Subcutaneous preadipocyte (primary cell): ENCODE measurements around the gene FCRL3. TPM values are rescaled to one million over a fixed set of nuclear protein-coding genes. Genes with fewer than 3 reads are reported as not detected.

Experiments
- total RNA-seq: library from RNA; depleted of rRNA; stranded (reverse); fragments of >200 nt; gene quantifications from 2 replicates; pipeline ENCODE4 v1.2.3, GENCODE V29; 2012

The FCRL3 gene, protein sequence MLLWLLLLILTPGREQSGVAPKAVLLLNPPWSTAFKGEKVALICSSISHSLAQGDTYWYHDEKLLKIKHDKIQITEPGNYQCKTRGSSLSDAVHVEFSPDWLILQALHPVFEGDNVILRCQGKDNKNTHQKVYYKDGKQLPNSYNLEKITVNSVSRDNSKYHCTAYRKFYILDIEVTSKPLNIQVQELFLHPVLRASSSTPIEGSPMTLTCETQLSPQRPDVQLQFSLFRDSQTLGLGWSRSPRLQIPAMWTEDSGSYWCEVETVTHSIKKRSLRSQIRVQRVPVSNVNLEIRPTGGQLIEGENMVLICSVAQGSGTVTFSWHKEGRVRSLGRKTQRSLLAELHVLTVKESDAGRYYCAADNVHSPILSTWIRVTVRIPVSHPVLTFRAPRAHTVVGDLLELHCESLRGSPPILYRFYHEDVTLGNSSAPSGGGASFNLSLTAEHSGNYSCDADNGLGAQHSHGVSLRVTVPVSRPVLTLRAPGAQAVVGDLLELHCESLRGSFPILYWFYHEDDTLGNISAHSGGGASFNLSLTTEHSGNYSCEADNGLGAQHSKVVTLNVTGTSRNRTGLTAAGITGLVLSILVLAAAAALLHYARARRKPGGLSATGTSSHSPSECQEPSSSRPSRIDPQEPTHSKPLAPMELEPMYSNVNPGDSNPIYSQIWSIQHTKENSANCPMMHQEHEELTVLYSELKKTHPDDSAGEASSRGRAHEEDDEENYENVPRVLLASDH
- total RNA-seq = not detected in 2 replicates

DNA sequence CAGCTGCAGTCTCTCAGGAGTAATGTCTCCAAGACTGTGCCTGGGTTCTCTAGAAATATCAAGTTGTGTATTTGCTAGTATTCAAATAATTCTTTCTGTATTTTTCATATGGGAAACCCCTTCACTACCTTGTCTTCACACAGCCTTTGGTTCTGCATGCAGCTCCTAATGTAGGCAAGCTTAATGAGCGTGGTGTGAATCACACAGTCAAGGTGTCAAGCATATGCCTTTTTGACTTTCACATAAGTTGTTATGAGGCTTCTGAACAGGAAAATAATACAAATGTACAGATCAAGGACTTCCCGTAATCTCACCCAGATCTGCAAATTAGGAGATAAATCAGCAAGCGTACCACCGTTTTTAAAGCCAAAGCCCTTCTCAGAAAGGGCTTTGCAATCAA lies at the start of gene FCRL3:
FCRL3 (minus strand) TSS at position 38 of the 400 bp plus-strand sequence. CDS start 280 bp downstream, outside the sequence.

Other genes with a start within 250 kb of the FCRL3 start
- gene FCRL5, start 148.3 kb downstream of the FCRL3 start, total RNA-seq = not detected in 2 replicates
- not detected in 2 replicates for gene FCRL4, start 102.7 kb downstream of the FCRL3 start, total RNA-seq
- gene FCRL2, start 76.4 kb upstream of the FCRL3 start, total RNA-seq = not detected in 2 replicates
- not detected in 2 replicates for gene FCRL1, start 119.4 kb upstream of the FCRL3 start, total RNA-seq
- gene CD5L, start 141.0 kb upstream of the FCRL3 start, total RNA-seq = not detected in 2 replicates